CD4-positive, alpha-beta T cell treated with Interleukin-4 for 1 hour (primary cell): ENCODE measurements around the gene TBX21.
A peak's percentile ranks its signal among the peaks of the same experiment; 100 is the strongest.

ENCODE experiments used
- DNase-seq, 2 donors: peaks; one replicate each; pipeline ENCODE4 v3.0.0-alpha.2; 2020 to 2022

The TBX21 gene

DNA sequence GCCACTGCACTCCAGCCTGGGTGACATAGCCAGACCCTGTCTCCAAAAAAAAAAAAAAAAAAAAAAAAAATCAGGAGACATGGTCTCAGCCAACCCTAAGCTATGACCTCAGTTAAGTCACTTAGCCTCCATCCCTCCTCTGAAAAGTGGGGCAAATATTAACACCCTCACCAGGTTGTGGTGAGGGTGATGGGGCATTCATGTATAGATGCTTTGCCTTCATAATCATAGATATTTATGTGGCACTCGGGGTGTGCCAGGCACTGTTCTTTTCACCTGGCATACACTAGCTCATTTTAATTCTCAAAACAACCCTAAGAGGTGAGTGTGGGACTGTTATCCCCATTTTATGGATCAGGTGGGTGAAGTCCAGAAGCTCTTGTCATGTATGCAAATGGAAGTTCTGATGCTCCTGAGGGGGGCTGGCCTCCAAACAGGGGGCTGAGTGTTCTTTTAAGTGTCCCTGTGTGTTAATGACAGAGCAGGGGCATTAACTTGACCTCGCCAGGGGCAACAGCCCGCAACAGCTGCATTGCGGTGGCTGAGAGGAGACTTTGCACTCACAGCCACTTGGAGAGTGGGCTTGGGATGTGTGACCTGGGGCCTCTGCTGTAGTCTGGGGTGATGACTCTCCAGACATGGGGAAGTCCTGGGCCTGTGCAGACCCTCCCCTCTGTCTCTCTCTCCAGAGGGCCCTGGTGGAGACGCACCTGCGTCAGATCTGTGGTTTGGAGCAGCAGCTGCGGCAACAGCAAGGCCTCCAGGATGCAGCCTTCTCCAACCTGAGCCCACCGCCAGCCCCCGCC lies 34.9 kb upstream of the TBX21 start:
- no peak for DNase-seq

DNA sequence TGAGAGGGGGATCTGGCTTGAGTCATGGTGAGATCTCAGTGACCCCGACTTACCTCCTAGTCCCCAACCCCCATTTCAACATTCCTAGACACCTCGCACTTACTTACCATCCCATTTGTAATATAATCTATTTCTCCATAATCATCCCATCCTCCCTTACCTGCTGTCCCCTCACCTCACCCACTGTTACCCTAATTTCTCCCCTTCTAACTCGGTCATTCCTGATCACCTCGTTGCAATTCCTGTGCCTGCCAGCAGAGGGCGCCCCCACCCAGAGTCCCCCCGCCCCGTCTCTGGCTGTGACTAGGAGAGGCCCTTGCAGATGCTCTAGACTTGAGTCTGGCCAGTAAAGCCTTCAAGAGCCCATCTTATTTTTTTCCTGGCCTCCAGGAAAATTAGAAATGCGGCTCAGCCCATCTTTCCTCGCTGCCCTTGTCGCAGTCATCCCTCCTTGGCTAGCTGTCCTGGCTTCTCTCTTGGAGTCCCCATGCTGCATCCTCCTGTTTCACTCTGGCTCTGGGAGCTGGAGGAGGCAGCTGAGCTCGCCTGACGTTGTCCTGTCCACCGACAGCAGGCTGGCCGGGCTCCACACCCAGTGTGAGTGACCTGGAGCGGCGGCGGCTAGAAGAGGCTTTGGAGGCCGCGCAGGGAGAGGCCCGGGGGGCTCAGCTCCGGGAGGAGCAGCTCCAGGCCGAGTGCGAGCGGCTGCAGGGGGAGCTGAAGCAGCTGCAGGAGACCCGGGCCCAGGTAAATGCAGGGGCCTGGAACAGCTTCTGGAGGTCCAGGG lies 34.1 kb upstream of the TBX21 start:
- DNase-seq = peak; percentile 78 to 82

DNA sequence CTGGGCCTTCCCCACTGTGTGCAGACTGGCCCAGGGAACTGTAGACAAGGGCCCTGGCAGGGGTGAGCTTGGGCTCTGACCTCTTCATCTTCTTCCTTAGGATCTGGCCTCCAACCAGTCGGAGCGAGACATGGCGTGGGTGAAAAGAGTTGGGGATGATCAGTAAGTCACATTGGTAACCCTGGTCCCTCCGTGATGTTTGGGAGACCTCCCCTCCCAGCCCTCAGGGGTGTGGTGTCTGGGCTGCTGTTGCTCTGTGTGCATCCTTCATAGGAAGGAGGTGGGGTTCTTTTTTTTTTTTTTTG lies 33.5 kb upstream of the TBX21 start:
- no peak for DNase-seq

DNA sequence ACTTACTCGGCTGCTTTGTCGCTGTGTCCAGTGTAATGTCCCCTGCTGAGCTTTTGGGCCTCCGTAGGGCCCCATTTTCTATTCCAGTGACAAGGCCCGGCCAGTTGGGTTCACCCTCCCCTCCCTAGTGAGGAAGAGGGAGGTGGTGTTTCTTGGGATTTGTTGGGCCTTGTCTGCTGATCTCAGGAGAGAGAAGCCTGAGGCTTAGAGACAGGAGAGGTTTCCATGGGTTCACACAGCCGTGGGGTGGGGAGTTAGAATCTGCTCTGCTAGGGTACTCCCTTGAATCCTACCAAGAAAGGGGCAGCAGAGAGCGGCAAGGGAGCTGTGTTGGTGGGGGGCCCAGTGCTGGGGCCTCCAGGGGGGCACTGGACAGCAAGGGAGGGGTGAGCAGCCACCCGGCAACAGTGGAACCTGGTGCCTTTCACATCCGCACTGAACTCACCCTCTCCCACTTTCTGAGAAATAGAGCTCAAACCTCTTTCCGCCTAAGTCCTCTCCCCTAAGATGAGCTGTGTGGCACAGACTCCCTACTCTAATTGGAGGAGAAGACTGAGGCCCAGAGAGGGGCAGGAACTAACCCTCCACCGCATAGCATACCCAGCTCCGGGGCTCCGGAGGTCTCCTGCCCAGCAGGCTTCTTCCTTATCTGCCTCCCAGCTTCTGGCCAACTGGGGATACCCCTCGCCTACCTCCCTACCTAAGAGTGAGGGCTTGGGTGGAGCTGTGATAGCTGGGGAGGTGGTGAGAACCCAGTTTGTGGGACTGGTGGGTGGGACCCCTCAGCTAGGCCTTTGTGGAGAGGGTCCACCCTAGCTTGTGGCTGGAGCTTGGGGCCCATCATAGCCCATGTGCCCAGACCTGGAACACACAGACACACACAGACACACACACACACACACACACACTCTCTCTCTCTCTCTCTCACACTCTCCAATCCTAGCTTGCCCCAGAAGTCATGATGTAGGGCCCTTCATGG lies 32.3 kb upstream of the TBX21 start:
- peak in 1 of 2 donors; percentile 52 for DNase-seq

DNA sequence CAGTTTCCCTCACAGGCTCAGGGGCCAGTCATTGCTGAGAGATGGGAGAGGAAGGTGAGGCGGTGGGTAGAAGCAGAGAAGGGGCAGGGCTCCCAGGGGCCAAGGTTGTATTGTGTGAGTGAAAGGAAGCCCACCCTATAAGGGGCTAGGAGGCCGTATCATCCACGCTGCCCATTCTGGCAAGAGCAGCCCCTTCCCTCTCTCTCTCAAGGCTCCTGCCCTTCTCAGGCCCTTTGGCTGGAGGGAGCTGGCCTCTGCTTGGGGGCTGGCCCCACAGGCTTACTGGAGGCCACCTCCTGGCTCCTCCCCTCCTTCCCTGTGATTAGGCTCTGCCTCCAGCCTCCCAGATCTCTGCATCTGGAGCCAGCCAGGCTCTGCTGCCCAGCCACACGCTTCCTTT lies 31.4 kb upstream of the TBX21 start:
- DNase-seq = no peak

DNA sequence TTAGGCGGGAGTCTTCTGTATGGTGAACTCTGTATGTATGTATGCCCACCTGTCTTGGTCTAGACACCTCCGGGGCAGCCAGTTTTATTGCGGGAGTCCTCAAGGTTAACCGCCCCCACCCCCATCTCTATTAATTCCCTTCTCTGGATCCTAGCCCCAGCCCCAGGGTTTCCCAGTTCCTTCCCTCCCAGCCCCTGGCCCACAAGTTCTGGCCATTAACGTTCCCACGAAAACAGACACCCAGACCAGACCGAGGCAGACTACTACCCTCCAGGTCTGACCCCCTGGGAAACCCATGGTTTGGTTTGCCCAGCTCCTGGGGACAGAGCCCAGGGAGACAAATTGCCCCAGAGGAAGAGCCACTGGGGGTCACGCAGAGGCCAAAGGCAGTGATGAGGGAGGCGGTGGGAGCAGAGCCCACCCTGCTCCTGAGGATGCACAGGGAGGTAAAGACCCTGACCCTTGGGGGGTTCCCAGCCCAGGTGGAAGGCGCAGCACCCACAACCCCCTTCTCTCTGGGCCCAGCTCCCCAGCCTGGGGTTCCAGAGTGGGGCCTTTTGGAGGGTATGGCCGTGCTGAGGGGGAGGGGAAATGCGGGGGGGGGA lies 30.5 kb upstream of the TBX21 start:
- no peak for DNase-seq

DNA sequence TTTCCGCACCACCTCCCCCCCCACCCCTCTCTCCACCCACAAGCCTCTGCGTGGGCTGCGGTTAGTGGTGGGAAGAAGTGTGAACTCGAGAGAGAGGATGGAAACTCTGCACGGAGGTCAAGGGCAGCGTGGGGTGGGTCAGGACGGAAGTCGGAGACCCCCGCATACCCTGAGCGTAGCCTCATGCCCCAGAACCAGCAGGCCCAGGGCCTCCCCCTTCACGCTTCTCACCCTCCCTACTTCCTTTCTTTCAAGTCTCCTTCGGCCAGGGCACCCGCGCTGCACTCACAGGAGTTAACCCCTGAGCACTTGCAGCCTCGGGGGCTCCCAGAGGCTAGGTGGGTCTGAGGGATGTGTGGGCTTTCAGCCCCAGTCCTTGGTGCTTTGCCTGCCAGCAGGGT lies 29.8 kb upstream of the TBX21 start:
- peak; percentile 47 to 59 for DNase-seq

DNA sequence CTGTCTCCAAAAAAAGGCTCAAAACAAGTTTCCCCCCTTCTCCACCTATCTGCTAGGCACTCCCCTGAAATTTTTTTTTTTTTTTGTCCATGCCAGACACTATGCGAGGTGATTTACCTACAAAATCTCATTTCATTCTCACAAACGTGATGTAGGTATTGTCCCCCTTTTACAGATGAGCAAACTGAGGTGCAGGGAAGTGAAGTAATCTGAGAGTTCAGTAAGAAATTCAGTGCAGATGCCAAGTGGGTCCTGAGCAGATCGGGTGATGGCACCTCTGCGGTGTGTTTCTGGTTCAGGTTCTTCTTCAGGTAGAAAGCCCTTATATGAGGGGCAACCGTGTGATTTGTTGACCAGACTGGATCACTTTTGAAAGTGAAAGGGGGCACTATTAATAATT lies 29.4 kb upstream of the TBX21 start:
- no peak for DNase-seq

DNA sequence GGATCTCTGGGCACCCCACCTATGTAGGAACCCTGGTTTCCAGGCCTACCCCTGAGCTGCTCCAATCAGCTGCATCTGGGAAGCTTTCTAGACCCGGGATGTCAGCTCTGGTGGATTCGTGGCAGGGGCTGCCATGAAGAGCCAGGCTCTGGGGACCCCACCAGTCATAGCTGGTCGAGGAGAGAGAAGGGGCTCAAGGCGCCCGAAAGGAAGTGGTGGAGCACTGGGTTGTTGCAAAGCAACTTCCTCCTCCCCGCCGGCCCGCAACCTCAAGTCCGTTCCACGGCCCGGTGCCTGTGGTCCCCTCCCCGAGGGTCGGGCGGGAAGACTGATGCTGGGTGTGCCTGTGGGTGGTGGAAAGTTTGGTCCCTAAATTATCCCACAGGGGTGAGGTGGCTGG lies 28.9 kb upstream of the TBX21 start:
- peak in 1 of 2 donors; percentile 31 for DNase-seq

DNA sequence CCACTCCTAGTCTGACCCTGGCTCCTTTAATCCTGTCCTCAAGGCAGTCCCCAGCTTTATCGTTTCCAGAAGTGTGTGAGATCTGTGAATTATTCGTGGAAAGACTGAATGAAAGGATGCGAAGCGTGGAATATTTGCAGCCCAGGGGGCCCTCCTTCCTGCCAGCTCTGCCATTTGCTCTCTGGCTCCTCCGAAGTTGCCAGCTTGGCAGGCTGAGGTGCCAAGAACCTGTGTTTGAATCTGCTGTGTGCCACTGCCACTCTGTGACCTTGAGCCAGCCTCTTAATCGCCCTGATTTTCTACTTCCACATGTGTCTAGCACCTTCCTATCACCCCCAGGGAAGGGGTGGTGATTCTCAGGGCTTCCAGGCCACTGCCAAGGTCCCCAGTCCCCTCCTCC lies 28.3 kb upstream of the TBX21 start:
- DNase-seq = no peak

DNA sequence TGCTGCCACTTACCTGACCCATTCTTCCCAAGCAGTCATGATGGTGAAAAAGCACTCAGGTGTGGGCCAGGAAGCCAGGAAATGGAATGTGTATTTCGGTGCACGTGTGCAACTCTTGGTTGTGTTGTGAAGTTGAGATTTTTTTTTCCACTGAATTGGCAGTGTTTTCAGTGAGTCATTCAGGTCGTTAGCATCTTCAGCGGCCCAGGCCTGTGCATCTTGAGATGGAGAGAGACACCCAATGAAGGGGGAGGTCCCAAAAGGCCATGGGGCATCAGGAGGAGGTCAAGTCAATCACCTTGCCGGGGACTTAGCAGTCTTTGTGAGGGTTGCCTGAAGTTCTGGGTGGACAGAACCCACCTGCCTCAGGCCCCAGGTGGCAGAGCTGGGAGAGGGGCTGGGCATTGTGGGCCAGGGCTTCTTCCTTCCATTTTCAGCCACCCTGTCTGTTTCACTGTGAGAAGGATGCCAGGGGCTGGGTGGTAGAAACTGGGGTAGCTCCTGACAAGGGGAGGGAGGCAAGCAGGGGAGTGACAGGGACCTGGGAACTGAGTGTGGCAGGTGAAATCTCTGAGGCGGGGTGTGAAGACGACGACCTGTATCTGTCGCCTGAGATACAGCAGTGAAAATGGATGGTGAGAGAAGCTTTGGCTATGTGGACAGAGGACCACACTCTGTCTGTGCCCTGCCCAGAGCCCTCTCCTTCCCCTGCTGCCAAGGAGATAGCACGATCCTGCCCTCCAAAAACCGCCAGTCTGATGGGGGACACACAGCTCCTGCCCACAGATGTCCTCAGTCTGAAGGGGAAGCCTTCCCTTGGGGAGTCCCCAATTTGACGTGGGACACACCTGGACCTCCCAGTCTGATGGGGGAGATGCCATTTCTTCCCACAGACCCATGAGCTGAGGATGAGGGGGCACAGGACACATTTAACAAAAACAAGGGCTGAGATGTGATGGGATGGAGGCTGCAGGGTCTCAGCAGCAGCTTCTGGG lies 27.2 kb upstream of the TBX21 start:
- no peak for DNase-seq

DNA sequence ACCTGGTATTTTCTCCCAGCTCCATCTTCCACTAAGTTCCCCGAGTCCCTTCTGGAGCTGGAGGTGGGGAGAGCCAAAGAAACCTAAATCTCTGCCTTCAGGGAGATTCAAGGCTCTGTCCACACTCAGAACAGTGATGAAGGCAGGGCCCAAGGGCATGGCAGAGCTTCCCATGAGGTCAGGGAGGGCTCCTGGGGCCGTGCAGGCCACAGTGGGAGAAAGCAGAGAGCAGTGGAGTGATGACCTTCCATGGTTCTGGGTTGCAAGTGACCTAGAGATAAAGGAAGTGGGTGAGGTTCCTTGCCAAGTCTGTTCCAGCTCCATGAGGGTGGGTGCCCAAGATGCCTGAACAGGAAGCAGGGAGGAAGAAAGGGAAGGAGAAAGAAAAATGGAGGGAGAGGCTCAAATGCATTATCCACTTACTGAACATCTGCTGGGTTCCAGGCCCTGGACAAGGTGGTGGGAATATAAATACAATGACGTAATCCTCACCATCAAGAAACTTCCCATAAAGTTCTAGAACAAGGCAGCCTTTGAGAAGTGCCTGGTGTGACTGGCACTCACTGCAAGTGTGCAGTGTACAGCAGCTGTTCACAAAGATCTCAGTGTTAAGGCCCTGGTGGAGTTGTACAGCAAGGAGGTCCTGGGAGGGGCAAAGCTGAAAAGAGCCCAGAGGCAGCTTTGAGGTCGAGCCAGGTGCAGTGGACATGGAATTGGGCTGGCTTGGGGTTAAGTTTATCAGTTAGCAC lies 25.8 kb upstream of the TBX21 start:
- DNase-seq = no peak

DNA sequence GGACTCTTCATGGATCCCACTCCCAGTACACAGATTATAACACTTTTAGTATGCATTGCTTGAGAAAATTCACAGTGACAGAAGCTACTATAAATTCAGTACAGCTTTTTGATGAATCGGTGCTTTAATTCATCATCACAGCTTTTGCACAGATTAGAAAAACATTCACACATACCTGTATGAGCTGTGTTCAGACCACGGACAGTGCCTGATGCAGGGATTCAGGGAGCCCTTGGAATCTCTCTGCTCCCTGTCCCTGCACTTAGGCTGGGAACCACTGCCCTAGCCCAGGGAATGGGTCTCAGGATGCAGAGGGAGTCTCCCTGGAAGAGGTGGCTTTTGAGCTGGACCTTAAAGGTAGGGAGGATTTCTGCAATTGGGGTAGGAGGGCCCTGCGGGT lies 25.2 kb upstream of the TBX21 start:
- no peak for DNase-seq

DNA sequence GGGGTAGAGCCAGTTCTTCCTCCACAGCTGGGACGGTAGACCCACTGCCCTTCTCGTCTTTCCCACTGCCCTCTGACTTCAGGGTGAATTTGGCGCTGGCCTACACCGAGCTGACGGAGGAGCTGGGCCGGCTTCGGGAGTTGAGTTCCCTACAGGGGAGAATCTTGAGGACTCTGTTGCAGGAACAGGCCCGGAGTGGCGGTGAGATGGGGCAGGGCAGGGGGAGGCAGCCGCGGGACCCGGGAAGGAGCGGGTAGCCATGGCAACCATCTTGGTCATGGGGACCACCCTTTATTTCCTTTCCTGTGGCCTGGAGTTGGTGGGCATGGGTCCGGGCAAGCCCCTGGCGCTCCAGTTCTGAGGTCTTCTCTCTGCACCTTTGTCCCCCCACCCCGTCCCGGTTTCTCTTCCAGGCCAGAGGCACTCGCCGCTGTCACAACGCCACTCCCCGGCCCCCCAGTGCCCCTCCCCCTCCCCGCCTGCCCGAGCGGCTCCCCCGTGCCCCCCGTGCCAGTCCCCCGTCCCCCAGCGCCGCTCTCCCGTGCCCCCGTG lies 24.6 kb upstream of the TBX21 start:
- no peak for DNase-seq

DNA sequence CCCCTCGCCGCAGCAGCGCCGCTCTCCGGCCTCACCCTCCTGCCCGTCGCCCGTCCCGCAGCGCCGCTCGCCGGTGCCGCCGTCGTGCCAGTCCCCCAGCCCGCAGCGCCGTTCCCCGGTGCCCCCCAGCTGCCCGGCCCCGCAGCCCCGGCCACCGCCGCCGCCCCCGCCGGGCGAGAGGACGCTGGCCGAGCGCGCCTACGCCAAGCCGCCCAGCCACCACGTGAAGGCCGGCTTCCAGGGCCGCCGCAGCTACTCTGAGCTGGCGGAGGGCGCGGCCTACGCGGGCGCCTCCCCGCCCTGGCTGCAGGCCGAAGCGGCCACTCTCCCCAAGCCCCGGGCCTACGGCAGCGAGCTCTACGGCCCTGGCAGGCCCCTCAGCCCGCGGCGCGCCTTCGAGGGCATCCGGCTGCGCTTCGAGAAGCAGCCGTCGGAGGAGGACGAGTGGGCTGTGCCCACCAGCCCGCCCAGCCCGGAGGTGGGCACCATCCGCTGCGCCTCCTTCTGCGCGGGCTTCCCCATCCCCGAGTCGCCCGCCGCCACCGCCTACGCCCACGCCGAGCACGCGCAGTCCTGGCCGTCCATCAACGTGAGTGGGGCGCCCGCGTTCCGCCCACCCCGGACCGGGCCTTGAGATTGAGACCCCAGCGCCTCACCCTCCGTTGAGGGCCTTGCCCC lies 24.0 kb upstream of the TBX21 start:
- no peak for DNase-seq

DNA sequence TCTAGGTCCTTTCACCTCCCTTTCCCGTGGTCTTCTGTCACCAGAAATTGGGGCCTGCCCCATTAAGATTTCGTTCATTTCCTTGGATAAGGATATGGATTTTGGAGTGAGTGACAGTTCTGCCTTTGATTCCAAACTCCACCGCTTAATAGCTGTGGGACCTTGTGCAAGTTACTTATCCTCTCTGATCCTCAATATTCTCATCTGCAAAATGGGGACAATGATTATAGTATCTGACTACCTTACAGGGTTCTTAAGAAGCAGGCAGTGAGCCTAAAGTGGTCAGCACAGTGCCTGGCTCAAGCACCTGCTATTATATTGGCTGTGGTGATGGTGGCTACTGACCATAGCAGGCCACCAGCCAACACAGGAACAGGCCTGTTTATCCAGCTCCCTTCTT lies 23.4 kb upstream of the TBX21 start:
- DNase-seq = no peak

DNA sequence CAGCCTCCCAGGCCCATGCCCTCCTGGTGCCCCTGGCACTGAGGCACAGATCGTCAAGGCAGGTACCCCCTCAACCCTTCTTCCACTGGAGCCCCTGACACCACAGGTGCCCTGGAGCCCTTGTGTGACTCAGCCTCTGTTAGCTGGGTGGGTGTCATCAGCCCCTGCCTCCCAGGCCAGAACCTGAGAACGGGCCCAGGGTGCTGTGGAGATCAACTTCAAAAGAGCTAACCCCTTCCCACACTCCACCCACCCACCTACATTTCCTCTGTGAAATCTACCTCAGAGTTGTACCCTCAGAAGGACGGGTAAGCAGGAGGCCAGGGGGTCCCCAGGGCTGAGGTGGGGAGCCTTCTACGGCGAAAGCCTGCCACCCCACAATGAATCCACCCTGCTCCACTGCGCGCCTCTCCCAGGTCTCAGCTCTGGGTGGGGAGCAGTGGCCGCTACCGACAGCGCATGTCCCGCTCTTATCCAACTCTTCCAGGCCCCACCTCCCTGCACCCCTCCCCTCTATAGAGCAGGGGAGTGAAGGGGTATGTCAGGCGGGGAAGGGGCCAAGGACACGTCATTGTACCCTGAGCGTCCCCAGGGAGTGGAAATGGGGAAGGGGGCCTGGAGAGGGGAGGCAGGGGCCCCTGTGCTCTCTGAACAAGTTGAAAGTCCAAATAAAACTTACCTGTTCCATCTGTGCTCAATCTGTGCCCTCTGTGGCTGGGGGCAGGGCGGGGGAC lies 21.5 kb upstream of the TBX21 start:
- DNase-seq = no peak

DNA sequence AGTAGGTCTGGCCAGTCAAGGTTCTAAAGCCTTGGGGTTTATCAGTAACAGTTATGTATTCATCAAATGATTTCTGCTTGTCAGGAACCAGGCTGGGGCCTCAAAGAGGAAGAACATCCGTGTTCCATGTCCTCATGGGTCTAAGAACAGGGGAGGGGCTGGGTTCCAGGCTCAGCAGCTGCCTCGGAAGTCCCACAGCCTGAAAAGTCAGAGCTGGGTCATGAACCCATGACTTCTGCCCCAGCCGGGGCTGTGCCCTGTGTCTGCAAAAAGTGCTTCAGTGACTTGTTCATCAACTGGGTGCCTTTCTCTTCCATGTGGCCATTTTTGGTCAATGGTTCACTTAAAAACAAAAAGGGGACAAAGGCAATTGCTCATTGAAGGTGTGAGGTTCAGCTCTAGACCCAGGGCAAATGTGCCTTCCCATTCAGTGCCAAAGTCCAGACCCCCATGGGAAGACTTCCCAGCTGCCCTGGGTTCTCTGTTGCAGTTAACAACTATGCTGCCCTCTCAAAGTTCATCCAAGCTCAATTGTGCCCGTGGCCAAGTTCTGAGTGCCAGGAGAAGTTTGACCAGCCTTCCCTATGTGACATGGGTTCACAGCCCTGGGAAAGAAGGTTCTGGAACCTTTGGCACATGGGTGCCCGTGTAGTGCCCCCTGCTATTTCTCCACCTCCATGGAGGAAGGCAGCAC lies 20.6 kb upstream of the TBX21 start:
- DNase-seq = no peak
